HEK293T (cell line): ENCODE data around the gene UBE2E2.

Source experiments
- CTBP1 ChIP-seq: fragments of 450-650 bp; IDR thresholded peaks from 2 replicates; pipeline ENCODE4 v1.6.1; 2016; ENCODE audit warnings: borderline replicate concordance
- ELF4 ChIP-seq: fragments of 450-650 bp; IDR thresholded peaks from 2 replicates; pipeline ENCODE4 v1.6.1; 2017; ENCODE audit warnings: antibody characterized with exemption
- FOXA1 ChIP-seq: fragments of 450-650 bp; IDR thresholded peaks from 2 replicates; pipeline ENCODE4 v1.6.1; 2016; ENCODE audit warnings: mild to moderate bottlenecking
- FOXK2 ChIP-seq: fragments of 450-650 bp; IDR thresholded peaks from 2 replicates; pipeline ENCODE4 v1.6.1; 2016; ENCODE audit warnings: mild to moderate bottlenecking
- HDGF ChIP-seq: fragments of 450-650 bp; IDR thresholded peaks from 2 replicates; pipeline ENCODE4 v1.6.1; 2017; ENCODE audit warnings: antibody characterized with exemption, borderline replicate concordance
- SUZ12 ChIP-seq: fragments of 450-650 bp; IDR thresholded peaks from 2 replicates; pipeline ENCODE4 v1.6.1; 2016; ENCODE audit warnings: mild to moderate bottlenecking
- ZNF384 ChIP-seq: fragments of 450-650 bp; IDR thresholded peaks from 2 replicates; pipeline ENCODE4 v1.6.1; 2016

DNA sequence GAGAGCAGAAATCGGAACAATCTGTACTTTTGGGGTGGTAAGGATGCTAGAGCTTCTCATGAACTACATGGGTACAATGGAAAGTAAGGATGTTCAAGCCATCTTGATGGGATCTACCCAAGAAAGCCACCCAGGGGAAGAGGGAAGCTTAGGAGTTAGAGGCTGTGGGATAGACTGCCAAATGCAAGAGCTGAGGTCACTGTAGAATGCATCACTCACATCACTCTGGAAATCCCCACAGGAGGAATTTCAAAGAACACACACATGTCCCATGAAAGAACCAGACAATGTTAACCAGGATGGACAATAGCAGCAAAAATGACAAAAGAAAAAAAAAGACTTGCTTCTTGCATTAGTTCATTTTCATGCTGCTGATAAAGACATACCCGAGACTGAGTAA, 32.8 kb upstream of the UBE2E2 start:
- TF ChIP-seq ELF4 (no peak), HDGF (no peak), SUZ12 (no peak), ZNF384 (no peak), FOXA1 (no peak), CTBP1 (no peak), FOXK2 (no peak)
